ENCODE data around the gene FILIP1L.

FILIP1L gene

GRCh38 chr3:100159331-100160153 is 45.2 kb upstream of the FILIP1L start:
- no peak overlapping the region for H2AFZ ChIP-seq (ENCODE audit: low read depth, low read length, severe bottlenecking)
- H3K4me3 ChIP-seq (ENCODE audit: insufficient read depth, low read length, poor library complexity, severe bottlenecking) = no peak overlapping the region
- no peak overlapping the region for H3K27ac ChIP-seq (ENCODE audit: low read depth, low read length)
- H3F3A ChIP-seq (ENCODE audit: insufficient read depth) = no peaks in the 10 kb centered on the region
- TF ChIP-seq CTCF (IDR thresholded peaks at IDR 0.05; ENCODE audit: insufficient read depth, low read length, poor library complexity, severe bottlenecking) (no peak), EZH2phosphoT487 (conservative IDR thresholded peaks at IDR 0.05; ENCODE audit: low read length) (no peak)
- H4K20me1 ChIP-seq (ENCODE audit: low read depth, low read length) = no peaks in the 10 kb centered on the region
- no peaks in the 10 kb centered on the region for H3K9me2 ChIP-seq (replicated peaks; ENCODE audit: insufficient read depth, low read length)
- no peaks in the 10 kb centered on the region for H3K27me3 ChIP-seq (ENCODE audit: low read length)
- H3K79me2 ChIP-seq (ENCODE audit: insufficient read depth, low read length) = no peaks in the 10 kb centered on the region
- no peak overlapping the region for H3K4me2 ChIP-seq (ENCODE audit: low read depth, low read length, poor library complexity, severe bottlenecking)
- H3K9me3 ChIP-seq (ENCODE audit: insufficient read depth, low read length) = peaks cover 8% of the 10 kb centered on the region; the same call in 1 of the 2 replicates
- no peak overlapping the region for H3K9ac ChIP-seq (ENCODE audit: low read length)
- peaks cover 13% of the 10 kb centered on the region for H3K36me3 ChIP-seq (ENCODE audit: low read length)

GRCh38 chr3:100158918-100159330 is 44.6 kb upstream of the FILIP1L start:
- Histone ChIP-seq H3K79me2 (ENCODE audit: insufficient read depth, low read length) (no peaks in the 10 kb centered on the region), H3K27ac (ENCODE audit: low read depth, low read length) (no peak overlapping the region), H3K4me3 (ENCODE audit: insufficient read depth, low read length, poor library complexity, severe bottlenecking) (no peak overlapping the region), H3K9me2 (replicated peaks; ENCODE audit: insufficient read depth, low read length) (no peaks in the 10 kb centered on the region), H3K27me3 (ENCODE audit: low read length) (no peaks in the 10 kb centered on the region), H3F3A (ENCODE audit: insufficient read depth) (no peaks in the 10 kb centered on the region), H3K9me3 (ENCODE audit: insufficient read depth, low read length) (peaks cover 8% of the 10 kb centered on the region; the same call in 1 of the 2 replicates), H3K36me3 (ENCODE audit: low read length) (peaks cover 13% of the 10 kb centered on the region), H3K4me2 (ENCODE audit: low read depth, low read length, poor library complexity, severe bottlenecking) (no peak overlapping the region), H4K20me1 (ENCODE audit: low read depth, low read length) (no peaks in the 10 kb centered on the region), H3K9ac (ENCODE audit: low read length) (no peak overlapping the region), H2AFZ (ENCODE audit: low read depth, low read length, severe bottlenecking) (no peak overlapping the region)
- TF ChIP-seq EZH2phosphoT487 (conservative IDR thresholded peaks at IDR 0.05; ENCODE audit: low read length) = no peak
- TF ChIP-seq CTCF (IDR thresholded peaks at IDR 0.05; ENCODE audit: insufficient read depth, low read length, poor library complexity, severe bottlenecking) = no peak

GRCh38 chr3:100157685-100158084 is 43.4 kb upstream of the FILIP1L start:
- Histone ChIP-seq H2AFZ (ENCODE audit: low read depth, low read length, severe bottlenecking) (no peak overlapping the region), H3F3A (ENCODE audit: insufficient read depth) (no peaks in the 10 kb centered on the region), H3K79me2 (ENCODE audit: insufficient read depth, low read length) (no peaks in the 10 kb centered on the region), H3K27ac (ENCODE audit: low read depth, low read length) (no peak overlapping the region), H3K27me3 (ENCODE audit: low read length) (no peaks in the 10 kb centered on the region), H3K4me2 (ENCODE audit: low read depth, low read length, poor library complexity, severe bottlenecking) (no peak overlapping the region), H3K9me2 (replicated peaks; ENCODE audit: insufficient read depth, low read length) (no peaks in the 10 kb centered on the region), H3K9me3 (ENCODE audit: insufficient read depth, low read length) (peaks cover 8% of the 10 kb centered on the region; the same call in 1 of the 2 replicates), H4K20me1 (ENCODE audit: low read depth, low read length) (no peaks in the 10 kb centered on the region), H3K36me3 (ENCODE audit: low read length) (peaks cover 13% of the 10 kb centered on the region), H3K4me3 (ENCODE audit: insufficient read depth, low read length, poor library complexity, severe bottlenecking) (no peak overlapping the region), H3K9ac (ENCODE audit: low read length) (no peak overlapping the region)
- no peak for TF ChIP-seq CTCF (IDR thresholded peaks at IDR 0.05; ENCODE audit: insufficient read depth, low read length, poor library complexity, severe bottlenecking)
- TF ChIP-seq EZH2phosphoT487 (conservative IDR thresholded peaks at IDR 0.05; ENCODE audit: low read length) = no peak
